A549 (cell line): Measurements from ENCODE around the gene FAXC. TPM values are rescaled to one million over a fixed set of nuclear protein-coding genes. Genes with fewer than 3 reads are reported as not detected.
"Not testable (repeated sequence)": the region's sequence is repeated elsewhere in the genome, so short reads cannot be mapped to it uniquely, and the experiment has no call there.

Experiments
- ATAC-seq, 2 experiments: fragments of 200-7000 bp in 1 of 2; fragments of >200 bp in 1 of 2; cut with Nextera tagmentation in 1 of 2; cut with Tn5 transposase in 1 of 2; 3 replicates each; pipeline versions ENCODE4 v1.8.0 to v1.9.1; 2018 to 2020; ENCODE audit warnings: mild to moderate bottlenecking in 1 of 2, moderate library complexity in 1 of 2
- CTCF ChIA-PET: fragments of 300-600 bp; sonication (Branson Sonifier 250); formaldehyde crosslinking; extraction: SDS; loops from one replicate; lab custom pipeline; 2021; ENCODE audit warnings: antibody characterized with exemption, inconsistent platforms; lab: Yijun Ruan, JAX
- POLR2A ChIA-PET: fragments of 350-600 bp; formaldehyde crosslinking; extraction: SDS; loops from one replicate; lab custom pipeline; 2021; ENCODE audit warnings: antibody characterized with exemption, inconsistent platforms; lab: Yijun Ruan, JAX
- DNase-seq, 2 experiments: peaks; one replicate each; pipeline versions ENCODE4 v3.0.0 to v3.0.0-alpha.2; 2011 to 2016; ENCODE audit warnings: low read depth in 1 of 2, low spot score in 1 of 2
- FAIRE-seq: peaks from 2 replicates; lab custom pipeline; 2011; peaks lifted over from hg19 to GRCh38; lab: Jason Lieb, UNC
- H3K27ac ChIP-seq, 2 experiments: fragments of >200 bp; sonication (Bioruptor Twin); formaldehyde crosslinking; 3 replicates each; pipeline ENCODE4 v1.5.1; 2016 to 2017
- H3K4me1 ChIP-seq: fragments of >200 bp; sonication (Bioruptor Twin); formaldehyde crosslinking; 3 replicates; pipeline ENCODE4 v1.6.1; 2016
- H3K4me2 ChIP-seq: fragments of >200 bp; sonication (Bioruptor Twin); formaldehyde crosslinking; 3 replicates; pipeline ENCODE4 v1.6.1; 2016
- H3K4me3 ChIP-seq: fragments of >200 bp; sonication (Bioruptor Twin); formaldehyde crosslinking; 3 replicates; pipeline ENCODE4 v1.5.1; 2016
- H3K9me3 ChIP-seq: fragments of >200 bp; sonication (Bioruptor Twin); formaldehyde crosslinking; 3 replicates; pipeline ENCODE4 v1.6.1; 2016
- CBX8 ChIP-seq: fragments of 200-600 bp; sonication (generic); IDR thresholded peaks from 2 replicates; pipeline ENCODE4 v1.6.1; 2016
- CTCF ChIP-seq: fragments of >200 bp; sonication (Bioruptor Twin); formaldehyde crosslinking; IDR thresholded peaks from 3 replicates; pipeline ENCODE4 v1.5.1; 2016
- EHMT2 ChIP-seq: fragments of 200-600 bp; sonication (generic); IDR thresholded peaks from 2 replicates; pipeline ENCODE4 v1.6.1; 2016; ENCODE audit warnings: antibody characterized with exemption, low read depth, mild to moderate bottlenecking, moderate library complexity
- ELK1 ChIP-seq: fragments of 150-350 bp; IDR thresholded peaks from 2 replicates; pipeline ENCODE4 v1.6.1; 2014; ENCODE audit warnings: low read depth, mild to moderate bottlenecking, low read length
- FOSL2 ChIP-seq, 2 experiments: fragments of 450-650 bp in 1 of 2; fragments of >200 bp in 1 of 2; sonication (Bioruptor Twin) in 1 of 2; formaldehyde crosslinking; IDR thresholded peaks; 2 replicates each; pipeline versions ENCODE4 v1.5.0 to v1.6.1; 2016 to 2020; ENCODE audit warnings: mild to moderate bottlenecking in 1 of 2, moderate library complexity in 1 of 2
- HOXA7 ChIP-seq: fragments of 250-450 bp; sonication (Bioruptor Pico); IDR thresholded peaks from 2 replicates; pipeline ENCODE4 v1.5.0; 2020; ENCODE audit warnings: mild to moderate bottlenecking, moderate library complexity
- JUNB ChIP-seq: fragments of >200 bp; sonication (Bioruptor Twin); formaldehyde crosslinking; IDR thresholded peaks from 2 replicates; pipeline ENCODE4 v1.6.1; 2016
- NR3C1 ChIP-seq: fragments of >200 bp; sonication (Bioruptor Twin); formaldehyde crosslinking; IDR thresholded peaks from 3 replicates; pipeline ENCODE4 v1.6.1; 2017
- RAD21 ChIP-seq, 2 experiments: fragments of >200 bp in 1 of 2; sonication (Bioruptor Twin) in 1 of 2; formaldehyde crosslinking in 1 of 2; IDR thresholded peaks in 1 of 2; conservative IDR thresholded peaks in 1 of 2; 2 replicates in 1 of 2; 3 replicates in 1 of 2; pipeline ENCODE4 v1.6.1; 2012 to 2018; ENCODE audit warnings: inconsistent platforms in 1 of 2
- SMC3 ChIP-seq: fragments of >200 bp; sonication (Bioruptor Twin); formaldehyde crosslinking; IDR thresholded peaks from 3 replicates; pipeline ENCODE4 v1.6.1; 2018; ENCODE audit warnings: inconsistent platforms
- ZNF302 ChIP-seq: fragments of 250-450 bp; sonication (Bioruptor Pico); IDR thresholded peaks from 2 replicates; pipeline ENCODE4 v1.9.0; 2021; ENCODE audit warnings: inconsistent platforms, mild to moderate bottlenecking, moderate library complexity
- WGBS: methylation state at CpG from one replicate; pipeline ENCODE4 v1.1.6; 2017; ENCODE audit errors: missing lambda C conversion rate; 5-methylcytosine and 5-hydroxymethylcytosine counted together
- polyA plus RNA-seq, 4 experiments: library from polyadenylated mRNA; depleted of rRNA in 3 of 4; stranded (reverse); fragments of >200 nt; fragmentation: RNase III in 1 of 4; extraction: RNeasy Plus Mini Kit Qiagen cat#74134 plus additional on column Dnase treatment in 1 of 4; gene quantifications; 2 replicates in 3 of 4; 3 replicates in 1 of 4; pipeline ENCODE4 v1.2.3, GENCODE V29; 2011 to 2017

FAXC gene
- polyA plus RNA-seq, 2 of the 4 experiments (the other 2 are of a cell fraction), result 5.8 to 9.8 TPM

GRCh38 chr6:99338188-99338587, 11.3 kb downstream of the FAXC start:
- FAIRE-seq (no peak), ATAC-seq (no peak)
- CTCF ChIA-PET, result interaction anchor here (0.9 to 1.6 kb wide), 3 partner anchors 8 to 88 kb away, joined by 3 to 4 read pairs (median 3); no protein-coding TSS in a partner anchor

GRCh38 chr6:99335298-99335697, 14.2 kb downstream of the FAXC start:
- H3K4me1 ChIP-seq, H3K4me3 ChIP-seq, H3K9me3 ChIP-seq, H3K4me2 ChIP-seq, ATAC-seq, DNase-seq, FAIRE-seq, H3K27ac ChIP-seq, POLR2A ChIA-PET: not testable (repeated sequence)
- 68% methylated on average over 6 of the region's 6 CpGs for WGBS
- CTCF ChIA-PET, result interaction anchor here (0.8 to 1.8 kb wide), 4 partner anchors 8 to 12 kb away, joined by 4 to 14 read pairs (median 9); no protein-coding TSS in a partner anchor

More at GRCh38 chr6:99338188-99338587, 11.3 kb downstream of the FAXC start:
- WGBS, result 68% methylated on average over 2 of the region's 2 CpGs
- no peak overlapping the region for H3K27ac ChIP-seq
- no peak overlapping the region for H3K4me3 ChIP-seq
- no peak overlapping the region for H3K4me2 ChIP-seq
- H3K4me1 ChIP-seq, result no peaks in the 10 kb centered on the region
- no peaks in the 10 kb centered on the region for H3K9me3 ChIP-seq
- no peak for DNase-seq
- POLR2A ChIA-PET, result no interaction called here
- TF ChIP-seq RAD21 (conservative IDR thresholded peaks at IDR 0.05 in 1 of 2, IDR thresholded peaks at IDR 0.05 in 1 of 2) (no peak), ZNF302 (CRISPR knock-in tag) (no peak), JUNB (no peak), CBX8 (no peak)
- TF ChIP-seq, all 56 proteins: peak for 0

- Histone ChIP-seq H3K9me3 (no peaks in the 10 kb centered on the region), H3K27ac (no peak overlapping the region), H3K4me3 (no peak overlapping the region), H3K4me1 (no peaks in the 10 kb centered on the region), H3K4me2 (no peak overlapping the region)
- TF ChIP-seq EHMT2 (no peak), CTCF (peak; percentile 53), RAD21 (conservative IDR thresholded peaks at IDR 0.05 in 1 of 2, IDR thresholded peaks at IDR 0.05 in 1 of 2) (peak; percentile 53 to 57), SMC3 (peak; percentile 34; the same call in 1 of the 3 replicates), HOXA7 (CRISPR knock-in tag) (no peak)
- ATAC-seq (peak; percentile 85 to 92), FAIRE-seq (no peak), DNase-seq (peak; percentile 26 to 63)
- WGBS, result 9% methylated on average over 2 of the region's 2 CpGs
- CTCF ChIA-PET, result interaction anchor here (0.6 to 1.8 kb wide), 13 partner anchors 9 to 150 kb away, joined by 3 to 14 read pairs (median 4); no protein-coding TSS in a partner anchor
- POLR2A ChIA-PET, result no interaction called here
Observed at GRCh38 chr6:99334526-99335127, 14.8 kb downstream of the FAXC start.

- CTCF ChIA-PET, result no interaction called here
- TF ChIP-seq EHMT2, result no peak
- TF ChIP-seq NR3C1, result no peak
- no peak for TF ChIP-seq ELK1
- TF ChIP-seq FOSL2 (IDR thresholded peaks at IDR 0.05), result no peak
- no peak for TF ChIP-seq FOSL2 (CRISPR knock-in tag; IDR thresholded peaks at IDR 0.05)
- DNase-seq (no peak), ATAC-seq (no peak), FAIRE-seq (no peak)
- H3K27ac ChIP-seq, result no peak overlapping the region
- H3K9me3 ChIP-seq, result no peaks in the 10 kb centered on the region
- POLR2A ChIA-PET, result no interaction called here
- no peak overlapping the region for H3K4me3 ChIP-seq
- no peaks in the 10 kb centered on the region for H3K4me1 ChIP-seq
- 75% methylated on average over 6 of the region's 6 CpGs for WGBS
- H3K4me2 ChIP-seq, result no peak overlapping the region
Observed at GRCh38 chr6:99333068-99333467, 16.4 kb downstream of the FAXC start.
